Tibial nerve (tissue), 4 donors: Measurements from ENCODE around the gene URB1. TPM values are rescaled to one million over a fixed set of nuclear protein-coding genes. Genes with fewer than 3 reads are reported as not detected.

Experiments
- DNase-seq, 2 donors: peaks; one replicate each; pipeline ENCODE4 v3.0.0-alpha.2; 2019; ENCODE audit warnings: low spot score in 2 of 2
- H3K27ac ChIP-seq, 4 donors: fragments of 200-600 bp; sonication (generic) in 3 of 4; one replicate each; pipeline ENCODE4 v1.5.1; 2017 to 2019; ENCODE audit warnings: mild to moderate bottlenecking in 1 of 4
- H3K27me3 ChIP-seq, 2 donors: fragments of 200-600 bp; sonication (generic) in 1 of 2; one replicate each; pipeline versions ENCODE4 v1.5.1 to v1.6.0; 2017 to 2019
- H3K36me3 ChIP-seq, 3 donors: fragments of 200-600 bp; sonication (generic); one replicate each; pipeline ENCODE4 v1.5.1; 2018 to 2019
- H3K4me1 ChIP-seq, 4 donors: fragments of 200-600 bp; sonication (generic) in 3 of 4; one replicate each; pipeline ENCODE4 v1.5.1; 2017 to 2019
- H3K4me3 ChIP-seq, 4 donors: fragments of 200-600 bp; sonication (generic) in 3 of 4; one replicate each; pipeline ENCODE4 v1.5.1; 2017 to 2019; ENCODE audit warnings: mild to moderate bottlenecking in 1 of 4, moderate library complexity in 1 of 4
- H3K9me3 ChIP-seq, 4 donors: fragments of 200-600 bp; sonication (generic) in 3 of 4; one replicate each; pipeline ENCODE4 v1.5.1; 2017 to 2019
- EP300 ChIP-seq, 2 donors: sonication (generic); formaldehyde crosslinking; IDR thresholded peaks; one replicate each; pipeline ENCODE4 v1.6.1; 2017; ENCODE audit warnings: antibody characterized with exemption in 2 of 2, mild to moderate bottlenecking in 1 of 2
- POLR2A ChIP-seq, 2 donors: fragments of 450-650 bp; IDR thresholded peaks; one replicate each; pipeline ENCODE4 v1.6.1; 2017; ENCODE audit warnings: antibody characterized with exemption in 2 of 2, mild to moderate bottlenecking in 2 of 2, moderate library complexity in 2 of 2
- WGBS, 2 donors: methylation state at CpG; one replicate each; pipeline ENCODE4 v1.1.5; 2018; 5-methylcytosine and 5-hydroxymethylcytosine counted together
- total RNA-seq, 4 donors: library from RNA; depleted of rRNA; stranded (reverse); fragments of >200 nt; gene quantifications; one replicate each; pipeline ENCODE4 v1.1.0, GENCODE V29; 2016
- TF ChIP-seq, protein P1 (sequence below), 5 experiments: fragments of 200-600 bp in 3 of 5; fragments of 450-650 bp in 2 of 5; sonication (generic) in 3 of 5; IDR thresholded peaks; one replicate each; pipeline ENCODE4 v1.5.1; 2016 to 2019; ENCODE audit warnings: antibody characterized with exemption in 5 of 5, mild to moderate bottlenecking in 3 of 5, moderate library complexity in 2 of 5

Gene URB1
- total RNA-seq, 4 donors from 2014 or later, result 18.6 to 29.4 (median 22.2) TPM

DNA sequence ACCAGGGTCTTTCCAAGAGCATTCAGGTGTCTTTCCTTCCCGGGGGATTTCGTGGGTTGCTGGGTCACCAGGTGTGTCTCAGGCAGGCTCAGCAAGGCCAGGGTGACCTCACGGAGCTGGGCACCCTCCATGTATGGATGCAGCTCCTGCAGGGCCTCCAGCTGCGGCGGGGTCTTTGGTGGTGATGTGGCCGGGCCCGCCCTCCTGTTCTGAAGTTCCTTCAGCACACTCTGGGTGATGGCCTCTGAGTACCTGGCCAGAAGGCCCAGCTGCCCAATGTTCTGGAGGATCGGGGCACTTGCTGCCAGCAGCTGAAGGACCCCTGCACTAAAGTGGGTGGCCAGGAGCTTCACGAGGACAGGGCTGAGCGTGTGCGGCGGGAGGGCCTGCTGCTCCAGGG lies 45.5 kb downstream of the URB1 start:
- H3K27me3 ChIP-seq, result no peaks in the 10 kb centered on the region
- H3K4me3 ChIP-seq, result no peak overlapping the region
- TF ChIP-seq POLR2A (IDR thresholded peaks at IDR 0.05) (no peak), EP300 (IDR thresholded peaks at IDR 0.05) (no peak)
- TF ChIP-seq, protein P1, sequence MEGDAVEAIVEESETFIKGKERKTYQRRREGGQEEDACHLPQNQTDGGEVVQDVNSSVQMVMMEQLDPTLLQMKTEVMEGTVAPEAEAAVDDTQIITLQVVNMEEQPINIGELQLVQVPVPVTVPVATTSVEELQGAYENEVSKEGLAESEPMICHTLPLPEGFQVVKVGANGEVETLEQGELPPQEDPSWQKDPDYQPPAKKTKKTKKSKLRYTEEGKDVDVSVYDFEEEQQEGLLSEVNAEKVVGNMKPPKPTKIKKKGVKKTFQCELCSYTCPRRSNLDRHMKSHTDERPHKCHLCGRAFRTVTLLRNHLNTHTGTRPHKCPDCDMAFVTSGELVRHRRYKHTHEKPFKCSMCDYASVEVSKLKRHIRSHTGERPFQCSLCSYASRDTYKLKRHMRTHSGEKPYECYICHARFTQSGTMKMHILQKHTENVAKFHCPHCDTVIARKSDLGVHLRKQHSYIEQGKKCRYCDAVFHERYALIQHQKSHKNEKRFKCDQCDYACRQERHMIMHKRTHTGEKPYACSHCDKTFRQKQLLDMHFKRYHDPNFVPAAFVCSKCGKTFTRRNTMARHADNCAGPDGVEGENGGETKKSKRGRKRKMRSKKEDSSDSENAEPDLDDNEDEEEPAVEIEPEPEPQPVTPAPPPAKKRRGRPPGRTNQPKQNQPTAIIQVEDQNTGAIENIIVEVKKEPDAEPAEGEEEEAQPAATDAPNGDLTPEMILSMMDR (IDR thresholded peaks at IDR 0.05), result no peak
- peaks cover 0 to 20% (median 0%) of the 10 kb centered on the region in 4 donors for H3K9me3 ChIP-seq
- DNase-seq, result no peak
- peaks cover 0 to 100% (median 61%) of the 10 kb centered on the region in 3 donors for H3K36me3 ChIP-seq
- no peak overlapping the region for H3K27ac ChIP-seq
- no peaks in the 10 kb centered on the region for H3K4me1 ChIP-seq
- whole genome bisulfite sequencing, 2 donors, result 96% methylated on average over 6 to 11 of the region's 12 CpGs

DNA sequence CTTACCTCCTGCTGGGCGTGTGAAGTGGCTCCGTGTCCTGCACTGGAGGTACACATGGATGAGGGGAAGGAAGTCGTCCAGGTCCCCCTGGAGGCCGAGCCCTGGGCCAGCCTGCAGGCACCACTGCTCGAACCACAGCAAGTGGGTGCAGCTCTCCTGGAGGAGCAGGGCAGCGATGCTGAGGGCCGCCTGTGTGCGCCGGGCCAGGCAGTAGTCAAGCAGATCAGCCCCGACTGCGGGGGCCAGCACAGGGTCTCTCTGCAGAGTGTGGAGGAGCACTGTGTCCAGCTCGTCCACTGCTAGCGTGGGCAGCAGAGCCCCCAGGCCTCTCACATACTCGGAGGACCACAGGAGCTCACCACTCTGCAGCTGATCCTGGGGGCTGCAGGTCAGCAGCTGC lies 45.9 kb downstream of the URB1 start:
- peaks cover 0 to 100% (median 60%) of the 10 kb centered on the region in 3 donors for H3K36me3 ChIP-seq

DNA sequence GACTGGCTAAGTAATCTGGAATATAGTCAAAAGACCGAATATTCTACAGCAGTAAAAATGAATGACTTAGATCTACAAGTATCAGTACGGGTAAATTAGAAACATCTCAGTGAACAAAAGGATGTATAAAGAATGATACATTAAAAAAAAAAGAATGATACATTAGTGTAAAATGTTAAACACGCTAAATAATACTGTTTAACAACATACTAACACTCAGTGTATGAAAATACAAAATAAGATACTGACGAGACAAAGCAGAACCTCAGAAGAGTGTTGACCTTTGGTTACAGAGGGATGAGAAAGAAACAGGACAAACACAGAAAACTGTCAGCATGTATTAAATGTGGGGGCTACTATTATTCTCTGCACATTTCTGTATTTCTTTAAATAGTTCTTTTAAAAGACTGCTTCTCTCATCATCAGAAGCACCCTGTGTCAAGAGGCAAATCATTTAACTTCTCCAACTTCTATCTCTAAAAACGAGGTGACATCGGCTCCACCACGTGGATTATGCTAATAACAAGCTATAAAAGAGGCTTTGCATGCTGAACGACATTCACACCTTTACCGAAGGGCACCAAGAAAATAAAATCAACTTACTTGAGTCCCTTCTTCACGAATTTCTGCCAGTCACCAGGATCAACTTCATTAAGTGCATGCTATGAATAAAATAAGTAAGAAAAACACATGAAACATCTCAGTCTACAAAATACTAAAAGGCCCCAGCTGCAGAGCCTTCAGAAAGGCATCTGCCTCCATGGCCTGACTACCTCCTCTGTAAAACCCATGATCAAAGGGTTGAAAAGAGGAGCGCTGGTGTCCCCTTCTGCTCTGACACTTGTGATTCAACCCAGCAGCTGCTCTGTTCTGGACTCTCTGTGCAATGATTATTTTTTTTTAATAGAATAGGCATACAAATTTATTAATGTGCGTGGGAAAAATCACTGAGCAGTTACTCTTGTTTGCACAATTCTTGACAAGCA lies 51.7 kb downstream of the URB1 start:
- Histone ChIP-seq H3K9me3 (peaks cover 0 to 20% (median 0%) of the 10 kb centered on the region in 4 donors), H3K36me3 (peaks cover 0 to 99% (median 26%) of the 10 kb centered on the region in 3 donors), H3K27ac (peak overlapping the region in 1 of 4 donors; percentile 5), H3K4me1 (peaks cover 0 to 23% (median 10%) of the 10 kb centered on the region in 4 donors), H3K4me3 (no peak overlapping the region), H3K27me3 (no peaks in the 10 kb centered on the region)
- TF ChIP-seq POLR2A (IDR thresholded peaks at IDR 0.05) (no peak), EP300 (IDR thresholded peaks at IDR 0.05) (no peak)
- TF ChIP-seq, protein P1 (IDR thresholded peaks at IDR 0.05), result no peak
- no peak for DNase-seq
- 61 to 68% methylated on average over 12 of the region's 12 CpGs for WGBS, 2 donors

More for the DNA sequence above, 45.9 kb downstream of the URB1 start:
- H3K4me1 ChIP-seq, result no peaks in the 10 kb centered on the region
- H3K27ac ChIP-seq, result no peak overlapping the region
- TF ChIP-seq, protein P1 (IDR thresholded peaks at IDR 0.05), result no peak
- no peak for TF ChIP-seq POLR2A (IDR thresholded peaks at IDR 0.05)
- H3K27me3 ChIP-seq, result no peaks in the 10 kb centered on the region
- H3K4me3 ChIP-seq, result no peak overlapping the region
- H3K9me3 ChIP-seq, result peaks cover 0 to 20% (median 0%) of the 10 kb centered on the region in 4 donors
- 97 to 99% methylated on average over 4 to 14 of the region's 14 CpGs for WGBS, 2 donors
- DNase-seq, result no peak

DNA sequence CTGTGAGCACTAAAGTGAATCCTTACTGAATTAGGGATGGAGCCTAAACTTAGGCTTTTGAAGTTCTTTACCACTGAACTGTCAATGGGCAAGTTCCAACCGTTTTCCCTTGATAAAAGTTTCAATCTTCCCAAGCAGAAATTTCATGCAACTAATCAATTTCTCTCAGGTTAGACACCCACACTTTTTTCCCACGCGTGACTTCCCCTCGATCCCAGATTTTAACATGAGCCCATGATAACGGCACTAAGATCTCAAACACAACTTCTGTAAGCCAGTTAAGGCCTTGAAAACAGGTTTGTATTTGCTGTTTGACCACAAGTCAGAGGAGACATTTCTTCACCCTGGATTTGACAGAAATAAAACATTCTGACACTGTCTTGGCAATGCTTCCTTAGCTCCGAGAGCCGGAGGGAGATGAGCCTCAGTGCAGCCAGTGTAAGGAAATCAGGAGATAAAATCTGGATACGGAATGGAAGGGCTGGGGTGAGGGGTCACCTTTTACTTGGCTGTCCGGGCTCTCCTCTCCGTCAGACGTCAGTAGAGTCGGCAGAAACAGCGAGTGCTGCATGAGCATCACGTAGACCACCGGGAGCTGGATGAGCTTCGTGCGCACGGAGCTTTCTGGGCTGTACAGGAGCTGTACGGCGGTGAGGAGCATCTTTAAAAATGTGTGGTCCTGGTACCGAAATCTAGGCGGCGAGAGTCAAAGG lies 54.4 kb downstream of the URB1 start:
- TF ChIP-seq, protein P1 (IDR thresholded peaks at IDR 0.05), result no peak
- TF ChIP-seq POLR2A (IDR thresholded peaks at IDR 0.05) (no peak), EP300 (IDR thresholded peaks at IDR 0.05) (no peak)
- H3K4me3 ChIP-seq, result no peak overlapping the region
- no peaks in the 10 kb centered on the region for H3K27me3 ChIP-seq
- peaks cover 0 to 42% (median 10%) of the 10 kb centered on the region in 4 donors for H3K4me1 ChIP-seq
- DNase-seq, result no peak
- H3K27ac ChIP-seq, result peak overlapping the region in 3 of 4 donors; percentile 63 to 92 (median 92)
- H3K36me3 ChIP-seq, result peaks cover 0 to 99% (median 3%) of the 10 kb centered on the region in 3 donors
- WGBS, 2 donors, result 91 to 92% methylated on average over 23 of the region's 23 CpGs
- peaks cover 0 to under 1% (median 0%) of the 10 kb centered on the region in 4 donors for H3K9me3 ChIP-seq
